Stimulated activated naive CD8-positive, alpha-beta T cell treated with anti-CD3 and anti-CD28 coated beads, Interleukin-15, amount 100 ng/mL, for 72 hours (primary cell): ENCODE data around the gene EDN2.

Source experiments
- ATAC-seq: fragments of 150-1000 bp; cut with Tn5 transposase; 2 replicates; pipeline ENCODE4 v1.10.0; 2021; ENCODE audit warnings: mild to moderate bottlenecking, moderate library complexity
- DNase-seq, 2 donors: peaks; one replicate each; pipeline ENCODE4 v3.0.0; 2021 to 2022
- H3K27ac Mint-ChIP-seq, 2 donors: one replicate each; pipeline ENCODE4 v1.8.0; 2022; ENCODE audit warnings: mild to moderate bottlenecking in 2 of 2, mixed read lengths in 2 of 2, moderate library complexity in 2 of 2
- H3K27me3 Mint-ChIP-seq: one replicate; pipeline ENCODE4 v1.8.0; 2022; ENCODE audit warnings: mixed read lengths
- H3K4me1 Mint-ChIP-seq: one replicate; pipeline ENCODE4 v1.8.0; 2022; ENCODE audit warnings: mild to moderate bottlenecking, mixed read lengths
- H3K4me3 Mint-ChIP-seq, 2 donors: one replicate each; pipeline ENCODE4 v1.8.0; 2022; ENCODE audit warnings: mild to moderate bottlenecking in 2 of 2, mixed read lengths in 2 of 2, moderate library complexity in 1 of 2
- H3K9me3 Mint-ChIP-seq, 2 donors: one replicate each; pipeline ENCODE4 v1.8.0; 2022; ENCODE audit warnings: mixed read lengths in 2 of 2

EDN2 gene

GRCh38 chr1:41496080-41497055 lies 11.9 kb upstream of the EDN2 start:
- peak overlapping the region; percentile 56 for H3K4me3 Mint-ChIP-seq
- ATAC-seq (peak; percentile 71), DNase-seq (peak; percentile 41 to 50)
- H3K27ac Mint-ChIP-seq, result no peak overlapping the region
- H3K9me3 Mint-ChIP-seq, result no peaks in the 10 kb centered on the region
- peaks cover 42% of the 10 kb centered on the region for H3K27me3 Mint-ChIP-seq
- H3K4me1 Mint-ChIP-seq, result peaks cover 20% of the 10 kb centered on the region

- Mint-ChIP-seq H3K4me1 (peaks cover 20% of the 10 kb centered on the region), H3K27me3 (peaks cover 42% of the 10 kb centered on the region), H3K4me3 (peak overlapping the region; percentile 56), H3K27ac (no peak overlapping the region), H3K9me3 (no peaks in the 10 kb centered on the region)
- ATAC-seq (peak; percentile 5), DNase-seq (no peak)
Measured at GRCh38 chr1:41495210-41495948, 10.9 kb upstream of the EDN2 start.

- Mint-ChIP-seq H3K27ac (no peak overlapping the region), H3K4me1 (peaks cover 20% of the 10 kb centered on the region), H3K27me3 (peaks cover 48% of the 10 kb centered on the region), H3K4me3 (no peak overlapping the region), H3K9me3 (no peaks in the 10 kb centered on the region)
- ATAC-seq, result no peak
- no peak for DNase-seq
Measured at GRCh38 chr1:41494351-41495209, 10.1 kb upstream of the EDN2 start.

- H3K27me3 Mint-ChIP-seq, result peaks cover 52% of the 10 kb centered on the region
- DNase-seq, result no peak
- no peak overlapping the region for H3K27ac Mint-ChIP-seq
- H3K4me3 Mint-ChIP-seq, result no peak overlapping the region
- peaks cover 20% of the 10 kb centered on the region for H3K4me1 Mint-ChIP-seq
- no peaks in the 10 kb centered on the region for H3K9me3 Mint-ChIP-seq
- ATAC-seq, result no peak
Measured at GRCh38 chr1:41493626-41494350, 9.3 kb upstream of the EDN2 start.

GRCh38 chr1:41493117-41493536 lies 8.6 kb upstream of the EDN2 start:
- DNase-seq (no peak), ATAC-seq (peak; percentile 33)
- Mint-ChIP-seq H3K9me3 (no peaks in the 10 kb centered on the region), H3K27ac (no peak overlapping the region), H3K4me1 (peaks cover 15% of the 10 kb centered on the region), H3K27me3 (peaks cover 45% of the 10 kb centered on the region), H3K4me3 (no peak overlapping the region)

GRCh38 chr1:41492341-41492848 lies 7.9 kb upstream of the EDN2 start:
- ATAC-seq, result no peak

GRCh38 chr1:41490911-41491310 lies 6.4 kb upstream of the EDN2 start:
- Mint-ChIP-seq H3K9me3 (no peaks in the 10 kb centered on the region), H3K4me3 (no peak overlapping the region), H3K27me3 (peaks cover 46% of the 10 kb centered on the region), H3K4me1 (peaks cover 24% of the 10 kb centered on the region), H3K27ac (no peak overlapping the region)
- ATAC-seq, result no peak
- no peak for DNase-seq

More at GRCh38 chr1:41492341-41492848, 7.9 kb upstream of the EDN2 start:
- H3K9me3 Mint-ChIP-seq, result no peaks in the 10 kb centered on the region
- no peak overlapping the region for H3K4me3 Mint-ChIP-seq
- peaks cover 15% of the 10 kb centered on the region for H3K4me1 Mint-ChIP-seq
- DNase-seq, result peak; percentile 39 to 44
- H3K27me3 Mint-ChIP-seq, result peaks cover 39% of the 10 kb centered on the region
- no peak overlapping the region for H3K27ac Mint-ChIP-seq

GRCh38 chr1:41489561-41489960 lies 5.1 kb upstream of the EDN2 start:
- no peak for ATAC-seq
- H3K4me3 Mint-ChIP-seq, result no peak overlapping the region

GRCh38 chr1:41488040-41488951 lies 3.8 kb upstream of the EDN2 start:
- DNase-seq, result no peak
- Mint-ChIP-seq H3K4me3 (no peak overlapping the region), H3K27me3 (peaks cover 53% of the 10 kb centered on the region), H3K9me3 (no peaks in the 10 kb centered on the region), H3K27ac (no peak overlapping the region), H3K4me1 (peaks cover 10% of the 10 kb centered on the region)
- no peak for ATAC-seq

More at GRCh38 chr1:41489561-41489960, 5.1 kb upstream of the EDN2 start:
- Mint-ChIP-seq H3K27me3 (peaks cover 45% of the 10 kb centered on the region), H3K27ac (no peak overlapping the region), H3K4me1 (peaks cover 11% of the 10 kb centered on the region), H3K9me3 (no peaks in the 10 kb centered on the region)
- no peak for DNase-seq

GRCh38 chr1:41487126-41488039 lies 2.9 kb upstream of the EDN2 start:
- H3K27me3 Mint-ChIP-seq, result peaks cover 58% of the 10 kb centered on the region
- DNase-seq (no peak), ATAC-seq (peak; percentile 70)
- H3K27ac Mint-ChIP-seq, result no peak overlapping the region
- peaks cover 13% of the 10 kb centered on the region for H3K4me1 Mint-ChIP-seq
- H3K4me3 Mint-ChIP-seq, result no peak overlapping the region
- no peaks in the 10 kb centered on the region for H3K9me3 Mint-ChIP-seq

GRCh38 chr1:41486371-41487125 lies 2.1 kb upstream of the EDN2 start:
- Mint-ChIP-seq H3K27me3 (peaks cover 58% of the 10 kb centered on the region), H3K27ac (peak overlapping the region; percentile 14 to 60), H3K4me1 (peaks cover 16% of the 10 kb centered on the region), H3K9me3 (no peaks in the 10 kb centered on the region), H3K4me3 (peak overlapping the region in 1 of 2 donors; percentile 24)
- no peak for DNase-seq
- ATAC-seq, result no peak

- peak overlapping the region in 1 of 2 donors; percentile 24 for H3K4me3 Mint-ChIP-seq
- H3K27ac Mint-ChIP-seq, result peak overlapping the region; percentile 14 to 60
- peaks cover 16% of the 10 kb centered on the region for H3K4me1 Mint-ChIP-seq
- DNase-seq, result no peak
- ATAC-seq, result no peak
- H3K27me3 Mint-ChIP-seq, result peaks cover 58% of the 10 kb centered on the region
- H3K9me3 Mint-ChIP-seq, result no peaks in the 10 kb centered on the region
Measured at GRCh38 chr1:41486053-41486370, 1.5 kb upstream of the EDN2 start.
